Astrocyte of the spinal cord (primary cell): ENCODE measurements around the gene LIPT2.

Experiments
- DNase-seq: peaks from one replicate; pipeline ENCODE4 v3.0.0; 2011; ENCODE audit warnings: low read depth, low spot score
- H3K4me3 ChIP-seq: 2 replicates; pipeline ENCODE4 v1.5.1; 2011; ENCODE audit warnings: low read depth, mild to moderate bottlenecking, low read length, moderate library complexity
- CTCF ChIP-seq: IDR thresholded peaks from 2 replicates; pipeline ENCODE4 v1.5.1; 2012; ENCODE audit warnings: low read depth, mild to moderate bottlenecking, low read length, inconsistent platforms
- in situ Hi-C: cut with HindIII; loops from 2 replicates; pipeline ENCODE4 v1.10.0; 2017; ENCODE audit warnings: low sequenced_read_pairs

Gene LIPT2

GRCh38 chr11:74453373-74453975 lies 40.0 kb downstream of the LIPT2 start:
- no peak overlapping the region for H3K4me3 ChIP-seq
- in situ Hi-C loops, result no loop called here
- TF ChIP-seq CTCF, result peak; percentile 92
- peak; percentile 64 for DNase-seq

GRCh38 chr11:74452366-74452765 lies 41.2 kb downstream of the LIPT2 start:
- in situ Hi-C loops, result no loop called here
- H3K4me3 ChIP-seq, result no peak overlapping the region
- DNase-seq, result no peak
- no peak for TF ChIP-seq CTCF

- H3K4me3 ChIP-seq, result no peak overlapping the region
- in situ Hi-C loops, result no loop called here
- no peak for DNase-seq
- no peak for TF ChIP-seq CTCF
Measured at GRCh38 chr11:74450318-74450717, 43.2 kb downstream of the LIPT2 start.

GRCh38 chr11:74449369-74449931 lies 44.1 kb downstream of the LIPT2 start:
- peak; percentile 81 for DNase-seq
- in situ Hi-C loops, result no loop called here
- TF ChIP-seq CTCF, result peak; percentile 57
- no peak overlapping the region for H3K4me3 ChIP-seq

GRCh38 chr11:74447720-74448119 lies 45.8 kb downstream of the LIPT2 start:
- no peak overlapping the region for H3K4me3 ChIP-seq
- no peak for TF ChIP-seq CTCF
- in situ Hi-C loops, result no loop called here

GRCh38 chr11:74446532-74446938 lies 47.0 kb downstream of the LIPT2 start:
- no peak for TF ChIP-seq CTCF
- H3K4me3 ChIP-seq, result no peak overlapping the region
- in situ Hi-C loops, result no loop called here
- no peak for DNase-seq

More at GRCh38 chr11:74447720-74448119, 45.8 kb downstream of the LIPT2 start:
- no peak for DNase-seq
